C4-2B (cell line): ENCODE measurements around the gene LRCH3.

Experiments
- CTCF ChIP-seq: fragments of 450-650 bp; conservative IDR thresholded peaks from 2 replicates; pipeline ENCODE4 v1.5.1; 2017; ENCODE audit warnings: mild to moderate bottlenecking
- ZFX ChIP-seq: fragments of 450-650 bp; IDR thresholded peaks from 2 replicates; pipeline ENCODE4 v1.6.1; 2017

- no peak for TF ChIP-seq CTCF
- TF ChIP-seq ZFX, result no peak
Measured at GRCh38 chr3:197883541-197883940, 92.5 kb downstream of the LRCH3 start.
